ENCODE measurements around the gene CEACAM1.

DNA sequence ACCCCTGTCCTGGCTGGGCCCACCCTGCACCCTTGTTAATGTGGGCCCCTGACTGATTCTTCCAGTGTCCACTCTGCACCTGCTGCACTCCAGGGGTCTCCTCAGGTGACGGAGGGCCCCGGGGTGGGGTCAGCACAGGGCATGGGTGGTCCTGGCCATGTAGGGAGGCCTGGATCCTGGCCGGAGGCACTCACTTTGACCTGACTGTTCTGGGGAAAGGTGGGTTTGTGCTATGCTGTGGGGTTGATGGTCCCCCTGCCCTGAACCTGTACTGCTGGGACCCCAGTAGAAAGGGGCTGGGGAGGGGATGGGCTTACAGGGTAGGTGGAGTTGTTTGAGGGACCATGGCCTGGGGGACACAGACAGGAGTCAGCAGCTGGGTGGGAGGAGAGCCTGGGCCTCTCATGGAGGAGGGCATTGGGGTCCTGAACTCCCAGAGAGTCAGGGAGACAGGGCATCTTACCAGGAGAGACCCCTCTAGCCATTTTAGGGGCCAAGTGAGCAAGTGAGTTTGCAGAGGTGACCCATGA lies 25.8 kb upstream of the CEACAM1 start:
- TF ChIP-seq, protein P1, sequence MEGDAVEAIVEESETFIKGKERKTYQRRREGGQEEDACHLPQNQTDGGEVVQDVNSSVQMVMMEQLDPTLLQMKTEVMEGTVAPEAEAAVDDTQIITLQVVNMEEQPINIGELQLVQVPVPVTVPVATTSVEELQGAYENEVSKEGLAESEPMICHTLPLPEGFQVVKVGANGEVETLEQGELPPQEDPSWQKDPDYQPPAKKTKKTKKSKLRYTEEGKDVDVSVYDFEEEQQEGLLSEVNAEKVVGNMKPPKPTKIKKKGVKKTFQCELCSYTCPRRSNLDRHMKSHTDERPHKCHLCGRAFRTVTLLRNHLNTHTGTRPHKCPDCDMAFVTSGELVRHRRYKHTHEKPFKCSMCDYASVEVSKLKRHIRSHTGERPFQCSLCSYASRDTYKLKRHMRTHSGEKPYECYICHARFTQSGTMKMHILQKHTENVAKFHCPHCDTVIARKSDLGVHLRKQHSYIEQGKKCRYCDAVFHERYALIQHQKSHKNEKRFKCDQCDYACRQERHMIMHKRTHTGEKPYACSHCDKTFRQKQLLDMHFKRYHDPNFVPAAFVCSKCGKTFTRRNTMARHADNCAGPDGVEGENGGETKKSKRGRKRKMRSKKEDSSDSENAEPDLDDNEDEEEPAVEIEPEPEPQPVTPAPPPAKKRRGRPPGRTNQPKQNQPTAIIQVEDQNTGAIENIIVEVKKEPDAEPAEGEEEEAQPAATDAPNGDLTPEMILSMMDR (IDR thresholded peaks at IDR 0.05): no peak
- TF ChIP-seq POLR2A (IDR thresholded peaks at IDR 0.05): no peak
